GM18498 (cell line): ENCODE data around the gene FHOD3.

Experiments used
- ATAC-seq: cut with Tn5 transposase; IDR thresholded peaks from one replicate; pipeline ENCODE4 v1.9.1; 2021; ENCODE audit warnings: mild to moderate bottlenecking, moderate library complexity; ENCODE audit not compliant: unreplicated experiment

Gene FHOD3

GRCh38 chr18:36724169-36724568 lies 426.7 kb downstream of the FHOD3 start:
- ATAC-seq: no peak

- ATAC-seq: no peak
Observed at GRCh38 chr18:36724591-36725001, 427.1 kb downstream of the FHOD3 start.

- no peak for ATAC-seq
Observed at GRCh38 chr18:36728345-36728744, 430.8 kb downstream of the FHOD3 start.

- ATAC-seq: no peak
Observed at GRCh38 chr18:36729197-36729596, 431.7 kb downstream of the FHOD3 start.

- no peak for ATAC-seq
Observed at GRCh38 chr18:36732264-36732663, 434.8 kb downstream of the FHOD3 start.

- ATAC-seq: no peak
Observed at GRCh38 chr18:36733150-36733549, 435.6 kb downstream of the FHOD3 start.

GRCh38 chr18:36734596-36734995 lies 437.1 kb downstream of the FHOD3 start:
- ATAC-seq: no peak

- no peak for ATAC-seq
Observed at GRCh38 chr18:36735130-36735529, 437.6 kb downstream of the FHOD3 start.

- ATAC-seq: no peak
Observed at GRCh38 chr18:36736094-36736493, 438.6 kb downstream of the FHOD3 start.

GRCh38 chr18:36737316-36737715 lies 439.8 kb downstream of the FHOD3 start:
- no peak for ATAC-seq

GRCh38 chr18:36744261-36744876 lies 446.9 kb downstream of the FHOD3 start:
- no peak for ATAC-seq

GRCh38 chr18:36745219-36745975 lies 447.9 kb downstream of the FHOD3 start:
- ATAC-seq: no peak

- no peak for ATAC-seq
Observed at GRCh38 chr18:36752929-36753865, 455.7 kb downstream of the FHOD3 start.

GRCh38 chr18:36756242-36756641 lies 458.7 kb downstream of the FHOD3 start:
- no peak for ATAC-seq

GRCh38 chr18:36757081-36757480 lies 459.6 kb downstream of the FHOD3 start:
- no peak for ATAC-seq

GRCh38 chr18:36757991-36758390 lies 460.5 kb downstream of the FHOD3 start:
- no peak for ATAC-seq

- no peak for ATAC-seq
Observed at GRCh38 chr18:36758623-36759022, 461.1 kb downstream of the FHOD3 start.

GRCh38 chr18:36759167-36759776 lies 461.8 kb downstream of the FHOD3 start:
- no peak for ATAC-seq

- no peak for ATAC-seq
Observed at GRCh38 chr18:36760598-36760997, 463.1 kb downstream of the FHOD3 start.

GRCh38 chr18:36761186-36761698 lies 463.7 kb downstream of the FHOD3 start:
- ATAC-seq: no peak

GRCh38 chr18:36762074-36762473 lies 464.6 kb downstream of the FHOD3 start:
- no peak for ATAC-seq
